Liver (tissue), 9 donors: ENCODE measurements around the gene TMEM266. TPM values are rescaled to one million over a fixed set of nuclear protein-coding genes. Genes with fewer than 3 reads are reported as not detected.

ENCODE experiments used
- DNase-seq: peaks from one replicate; pipeline ENCODE4 v3.0.0-alpha.2; 2017; ENCODE audit warnings: low spot score
- H3K27ac ChIP-seq, 2 donors: one replicate each; pipeline ENCODE4 v1.7.0; 2013; ENCODE audit warnings: inconsistent platforms in 2 of 2, low read length in 2 of 2, control low read depth in 1 of 2, low read depth in 1 of 2, mild to moderate bottlenecking in 1 of 2
- H3K27me3 ChIP-seq, 4 donors: one replicate each; pipeline versions ENCODE4 v1.6.1 to v1.7.0; 2013; ENCODE audit warnings: low read length in 3 of 4, inconsistent platforms in 1 of 4, mild to moderate bottlenecking in 1 of 4, moderate library complexity in 1 of 4; ENCODE audit not compliant: control insufficient read depth in 4 of 4, insufficient read depth in 4 of 4
- H3K36me3 ChIP-seq, 4 donors: one replicate each; pipeline versions ENCODE4 v1.6.1 to v1.7.0; 2013; ENCODE audit warnings: low read length in 3 of 4, mild to moderate bottlenecking in 3 of 4, low read depth in 1 of 4, moderate library complexity in 1 of 4; ENCODE audit not compliant: control insufficient read depth in 4 of 4, insufficient read depth in 3 of 4
- H3K4me1 ChIP-seq, 4 donors: one replicate each; pipeline versions ENCODE4 v1.6.1 to v1.7.0; 2013; ENCODE audit warnings: low read length in 3 of 4, mild to moderate bottlenecking in 3 of 4, moderate library complexity in 1 of 4; ENCODE audit not compliant: control insufficient read depth in 4 of 4, insufficient read depth in 4 of 4
- H3K4me3 ChIP-seq, 3 donors: one replicate each; pipeline versions ENCODE4 v1.6.1 to v1.7.0; 2013; ENCODE audit warnings: low read length in 3 of 3, control low read depth in 1 of 3, low read depth in 1 of 3, mild to moderate bottlenecking in 1 of 3
- H3K9ac ChIP-seq, 2 donors: one replicate each; pipeline ENCODE4 v1.7.0; 2013; ENCODE audit warnings: low read length in 2 of 2, mild to moderate bottlenecking in 2 of 2, moderate library complexity in 2 of 2, control low read depth in 1 of 2, low read depth in 1 of 2
- H3K9me3 ChIP-seq, 4 donors: one replicate each; pipeline versions ENCODE4 v1.6.1 to v1.7.0; 2013; ENCODE audit warnings: low read length in 3 of 4; ENCODE audit not compliant: control insufficient read depth in 4 of 4
- CTCF ChIP-seq: fragments of 150-350 bp; IDR thresholded peaks from 2 replicates; pipeline ENCODE4 v1.5.1; 2017; ENCODE audit warnings: improper control_type of control experiment, low read depth, low read length; ENCODE audit not compliant: missing input control
- EGR1 ChIP-seq, 2 donors: IDR thresholded peaks; 2 replicates each; pipeline ENCODE4 v1.6.1; 2016 to 2018; ENCODE audit warnings: antibody characterized with exemption in 2 of 2, low read depth in 2 of 2
- FOXA1 ChIP-seq: IDR thresholded peaks from 2 replicates; pipeline ENCODE4 v1.6.1; 2016; ENCODE audit warnings: antibody characterized with exemption
- FOXA2 ChIP-seq: IDR thresholded peaks from 2 replicates; pipeline ENCODE4 v1.6.1; 2016; ENCODE audit warnings: antibody characterized with exemption
- HNF4G ChIP-seq: IDR thresholded peaks from 2 replicates; pipeline ENCODE4 v1.6.1; 2016; ENCODE audit warnings: antibody characterized with exemption
- JUND ChIP-seq, 2 donors: IDR thresholded peaks; 2 replicates each; pipeline ENCODE4 v1.6.1; 2016; ENCODE audit warnings: antibody characterized with exemption in 2 of 2
- MAX ChIP-seq: IDR thresholded peaks from 2 replicates; pipeline ENCODE4 v1.6.1; 2016; ENCODE audit warnings: antibody characterized with exemption
- NR2F2 ChIP-seq: IDR thresholded peaks from 2 replicates; pipeline ENCODE4 v1.6.1; 2016; ENCODE audit warnings: antibody characterized with exemption
- RAD21 ChIP-seq, 2 donors: IDR thresholded peaks; 2 replicates each; pipeline ENCODE4 v1.6.1; 2016; ENCODE audit warnings: antibody characterized with exemption in 2 of 2, mild to moderate bottlenecking in 2 of 2
- REST ChIP-seq: IDR thresholded peaks from 2 replicates; pipeline ENCODE4 v1.6.1; 2016; ENCODE audit warnings: antibody characterized with exemption, mild to moderate bottlenecking
- RXRA ChIP-seq, 2 donors: IDR thresholded peaks; 2 replicates each; pipeline ENCODE4 v1.6.1; 2017 to 2018; ENCODE audit warnings: antibody characterized with exemption in 2 of 2, mild to moderate bottlenecking in 1 of 2
- SP1 ChIP-seq: IDR thresholded peaks from 2 replicates; pipeline ENCODE4 v1.6.1; 2018; ENCODE audit warnings: antibody characterized with exemption, mild to moderate bottlenecking
- TAF1 ChIP-seq: conservative IDR thresholded peaks from 2 replicates; pipeline ENCODE4 v1.6.1; 2016; ENCODE audit warnings: antibody characterized with exemption, mild to moderate bottlenecking
- YY1 ChIP-seq: IDR thresholded peaks from 2 replicates; pipeline ENCODE4 v1.6.1; 2016; ENCODE audit warnings: antibody characterized with exemption, mild to moderate bottlenecking
- ZBTB33 ChIP-seq: IDR thresholded peaks from 2 replicates; pipeline ENCODE4 v1.6.1; 2016; ENCODE audit warnings: antibody characterized with exemption
- WGBS: extraction: QIAGEN DNeasy Blood & Tissue Kit; methylation state at CpG from one replicate; pipeline ENCODE4 v1.1.7; 2013; 5-methylcytosine and 5-hydroxymethylcytosine counted together
- polyA plus RNA-seq, 2 donors: library from polyadenylated mRNA; stranded (reverse) in 1 of 2; unstranded in 1 of 2; fragments of 200-250 nt in 1 of 2; fragments of >200 nt in 1 of 2; fragmentation: Nextera tagmentation in 1 of 2; extraction: Ambion mirVana in 1 of 2; gene quantifications; one replicate each; pipeline versions ENCODE4 v1.2.1 to v1.2.3, GENCODE V29; 2013 to 2015
- total RNA-seq, 2 donors: library from RNA; depleted of rRNA; stranded (reverse); fragments of >200 nt; gene quantifications; one replicate each; pipeline ENCODE4 v1.2.3, GENCODE V29; 2014
- donor health status: healthy.
- donor health status: healthy.
- donor health status: healthy.
- donor health status: healthy.
- donor health status: healthy.

Gene TMEM266
- total and polyA plus RNA-seq, 4 donors, result 0.25 to 1.3 TPM; not detected in 2

GRCh38 chr15:76100361-76100760, 40.6 kb downstream of the TMEM266 start:
- Histone ChIP-seq H3K4me1 (peaks cover 0 to 8% (median 6%) of the 10 kb centered on the region in 4 donors), H3K36me3 (no peaks in the 10 kb centered on the region), H3K4me3 (no peak overlapping the region), H3K27ac (no peak overlapping the region), H3K9me3 (no peaks in the 10 kb centered on the region), H3K9ac (no peak overlapping the region), H3K27me3 (peaks cover 0 to 5% (median 0%) of the 10 kb centered on the region in 4 donors)
- DNase-seq, result no peak
- 91% methylated on average over 2 of the region's 2 CpGs for WGBS
- no peak for TF ChIP-seq EGR1 (IDR thresholded peaks at IDR 0.05; ENCODE audit: low read depth in 2 of 2)
- no peak for TF ChIP-seq RAD21 (IDR thresholded peaks at IDR 0.05)
- TF ChIP-seq CTCF, result no peak
- TF ChIP-seq REST, result no peak
- TF ChIP-seq MAX, result no peak
- TF ChIP-seq FOXA2, result no peak
- TF ChIP-seq TAF1, result no peak

GRCh38 chr15:76101655-76102054, 41.9 kb downstream of the TMEM266 start:
- Histone ChIP-seq H3K4me3 (no peak overlapping the region), H3K9ac (no peak overlapping the region), H3K4me1 (peaks cover 0 to 8% (median 6%) of the 10 kb centered on the region in 4 donors), H3K27ac (no peak overlapping the region), H3K36me3 (no peaks in the 10 kb centered on the region), H3K9me3 (no peaks in the 10 kb centered on the region), H3K27me3 (peaks cover 0 to 5% (median 0%) of the 10 kb centered on the region in 4 donors)
- DNase-seq, result no peak
- WGBS, result 89% methylated on average over 5 of the region's 5 CpGs
- TF ChIP-seq FOXA1 (no peak), JUND (IDR thresholded peaks at IDR 0.05) (no peak), TAF1 (no peak), RXRA (IDR thresholded peaks at IDR 0.05) (no peak), EGR1 (IDR thresholded peaks at IDR 0.05; ENCODE audit: low read depth in 2 of 2) (no peak), REST (no peak), SP1 (no peak), ZBTB33 (no peak), MAX (no peak), NR2F2 (no peak), YY1 (no peak), HNF4G (no peak)
